SU-DHL-6 (cell line): ENCODE results near the gene PLEKHH2.

ENCODE experiments used
- CTCF ChIP-seq: fragments of 200-600 bp; sonication (generic); IDR thresholded peaks from one replicate; pipeline ENCODE4 v1.5.1; 2017; ENCODE audit warnings: antibody characterized with exemption, mild to moderate bottlenecking, low read length, moderate library complexity; ENCODE audit not compliant: insufficient read depth, poor library complexity, severe bottlenecking
- EZH2phosphoT487 ChIP-seq: fragments of 200-600 bp; sonication (generic), shearing (Covaris generic); conservative IDR thresholded peaks from 2 replicates; pipeline ENCODE4 v1.6.1; 2018; ENCODE audit warnings: mild to moderate bottlenecking, antibody characterized with exemption, low read length, moderate library complexity, mixed read lengths

- TF ChIP-seq CTCF (no peak), EZH2phosphoT487 (no peak)
Measured at GRCh38 chr2:43776324-43776723, 139.3 kb downstream of the PLEKHH2 start.
